Stimulated activated CD8-positive, alpha-beta memory T cell treated with anti-CD3 and anti-CD28 coated beads, Interleukin-2, amount 100 ng/mL, for 48 hours (primary cell): ENCODE data around the gene F7.
"Not testable (repeated sequence)": the region's sequence is repeated elsewhere in the genome, so short reads cannot be mapped to it uniquely, and the experiment has no call there.

Experiments
- DNase-seq, 2 donors: peaks; one replicate each; pipeline ENCODE4 v3.0.0-alpha.2; 2020; ENCODE audit warnings: low read depth in 2 of 2

Gene F7

DNA sequence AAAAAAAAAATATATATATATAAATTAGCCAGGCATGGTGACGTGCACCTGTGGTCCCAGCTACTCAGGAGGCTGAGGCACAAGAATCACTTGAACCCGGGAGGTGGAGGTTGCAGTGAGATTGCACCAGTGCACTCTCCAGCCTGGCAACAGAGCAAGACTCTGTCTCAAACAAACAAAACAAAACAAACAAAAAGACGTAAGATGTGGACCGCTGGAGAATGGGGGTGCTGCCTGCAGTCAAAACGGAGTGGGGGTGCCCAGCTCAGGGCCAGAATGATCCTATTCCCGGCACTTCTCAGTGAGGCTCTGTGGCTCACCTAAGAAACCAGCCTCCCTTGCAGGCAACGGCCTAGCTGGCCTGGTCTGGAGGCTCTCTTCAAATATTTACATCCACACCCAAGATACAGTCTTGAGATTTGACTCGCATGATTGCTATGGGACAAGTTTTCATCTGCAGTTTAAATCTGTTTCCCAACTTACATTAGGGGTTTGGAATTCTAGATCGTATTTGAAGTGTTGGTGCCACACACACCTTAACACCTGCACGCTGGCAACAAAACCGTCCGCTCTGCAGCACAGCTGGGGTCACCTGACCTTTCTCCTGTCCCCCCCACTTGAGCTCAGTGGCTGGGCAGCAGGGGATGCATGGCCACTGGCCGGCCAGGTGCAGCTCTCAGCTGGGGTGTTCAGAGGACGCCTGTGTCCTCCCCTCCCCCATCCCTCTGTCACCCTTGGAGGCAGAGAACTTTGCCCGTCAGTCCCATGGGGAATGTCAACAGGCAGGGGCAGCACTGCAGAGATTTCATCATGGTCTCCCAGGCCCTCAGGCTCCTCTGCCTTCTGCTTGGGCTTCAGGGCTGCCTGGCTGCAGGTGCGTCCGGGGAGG is at the start of gene F7:
F7 (plus strand) TSS at position 760 of the 889 bp plus-strand sequence; CDS start at position 811, 51 bp downstream.
- DNase-seq = no peak

DNA sequence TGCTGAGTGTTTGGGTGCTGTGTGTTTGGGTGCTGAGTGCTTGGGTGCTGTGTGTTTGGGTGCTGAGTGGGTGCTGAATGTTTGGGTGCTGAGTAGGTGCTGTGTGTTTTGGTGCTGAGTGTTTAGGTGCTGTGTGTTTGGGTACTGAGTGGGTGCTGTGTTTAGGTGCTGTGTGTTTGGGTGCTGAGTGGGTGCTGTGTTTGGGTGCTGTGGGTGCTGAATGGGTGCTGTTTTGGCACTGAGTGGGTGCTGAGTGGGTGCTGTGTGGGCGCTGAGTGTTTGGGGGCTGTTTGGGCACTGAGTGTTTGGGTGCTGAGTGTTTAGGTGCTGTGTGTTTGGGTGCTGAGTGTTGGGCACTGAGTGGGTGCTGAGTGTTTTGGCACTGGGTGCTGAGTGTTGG is 48.5 kb upstream of the F7 start:
- no peak for DNase-seq

DNA sequence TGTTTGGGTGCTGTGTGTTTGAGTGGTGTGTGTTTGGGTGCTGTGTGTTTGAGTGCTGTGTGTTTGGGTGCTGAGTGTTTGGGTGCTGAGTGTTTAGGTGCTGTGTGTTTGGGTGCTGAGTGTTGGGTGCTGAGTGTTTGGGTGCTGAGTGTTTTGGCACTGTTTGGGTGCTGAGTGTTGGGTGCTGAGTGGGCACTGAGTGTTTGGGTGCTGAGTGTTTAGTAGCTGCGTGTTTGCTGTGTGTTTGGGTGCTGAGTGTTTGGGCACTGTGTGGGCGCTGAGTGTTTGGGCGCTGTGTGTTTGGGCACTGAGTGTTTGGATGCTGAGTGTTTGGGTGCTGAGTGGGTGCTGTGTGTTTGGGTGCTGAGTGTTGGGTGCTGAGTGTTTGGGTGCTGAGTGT is 48.0 kb upstream of the F7 start:
- DNase-seq = not testable (repeated sequence)

DNA sequence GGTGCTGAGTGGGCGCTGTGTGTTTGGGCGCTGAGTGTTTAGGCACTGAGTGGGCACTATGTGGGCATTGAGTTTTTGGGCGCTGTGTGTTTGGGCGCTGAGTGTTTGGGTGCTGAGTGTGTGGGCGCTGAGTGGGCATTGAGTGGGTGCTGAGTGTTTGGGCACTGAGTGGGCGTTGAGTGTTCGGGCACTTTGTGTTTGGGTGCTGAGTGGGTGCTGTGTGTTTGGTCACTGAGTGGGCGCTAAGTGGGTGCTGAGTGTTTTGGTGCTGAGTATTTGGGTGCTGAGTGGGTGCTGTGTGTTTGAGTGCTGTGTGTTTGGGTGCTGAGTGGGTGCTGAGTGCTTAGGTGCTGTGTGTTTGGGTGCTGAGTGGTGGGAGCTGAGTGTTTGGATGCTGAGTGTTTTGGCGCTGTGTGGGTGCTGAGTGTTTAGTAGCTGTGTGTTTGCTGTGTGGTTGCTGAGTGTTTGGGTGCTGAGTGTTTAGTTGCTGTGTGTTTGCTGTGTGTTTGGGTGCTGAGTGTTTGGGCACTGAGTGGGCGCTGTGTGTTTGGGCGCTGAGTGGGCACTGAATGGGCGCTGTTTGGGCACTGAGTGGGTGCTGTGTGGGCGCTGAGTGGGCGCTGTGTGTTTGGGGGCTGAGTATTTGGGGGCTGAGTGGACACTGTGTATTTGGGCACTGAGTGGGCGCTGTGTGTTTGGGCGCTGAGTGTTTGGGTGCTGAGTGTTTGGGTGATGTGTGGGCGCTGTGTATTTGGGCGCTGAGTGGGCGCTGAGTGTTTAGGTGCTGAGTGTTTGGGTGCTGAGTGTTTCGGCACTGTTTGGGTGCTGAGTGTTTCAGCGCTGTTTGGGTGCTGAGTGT is 47.2 kb upstream of the F7 start:
- DNase-seq = no peak

DNA sequence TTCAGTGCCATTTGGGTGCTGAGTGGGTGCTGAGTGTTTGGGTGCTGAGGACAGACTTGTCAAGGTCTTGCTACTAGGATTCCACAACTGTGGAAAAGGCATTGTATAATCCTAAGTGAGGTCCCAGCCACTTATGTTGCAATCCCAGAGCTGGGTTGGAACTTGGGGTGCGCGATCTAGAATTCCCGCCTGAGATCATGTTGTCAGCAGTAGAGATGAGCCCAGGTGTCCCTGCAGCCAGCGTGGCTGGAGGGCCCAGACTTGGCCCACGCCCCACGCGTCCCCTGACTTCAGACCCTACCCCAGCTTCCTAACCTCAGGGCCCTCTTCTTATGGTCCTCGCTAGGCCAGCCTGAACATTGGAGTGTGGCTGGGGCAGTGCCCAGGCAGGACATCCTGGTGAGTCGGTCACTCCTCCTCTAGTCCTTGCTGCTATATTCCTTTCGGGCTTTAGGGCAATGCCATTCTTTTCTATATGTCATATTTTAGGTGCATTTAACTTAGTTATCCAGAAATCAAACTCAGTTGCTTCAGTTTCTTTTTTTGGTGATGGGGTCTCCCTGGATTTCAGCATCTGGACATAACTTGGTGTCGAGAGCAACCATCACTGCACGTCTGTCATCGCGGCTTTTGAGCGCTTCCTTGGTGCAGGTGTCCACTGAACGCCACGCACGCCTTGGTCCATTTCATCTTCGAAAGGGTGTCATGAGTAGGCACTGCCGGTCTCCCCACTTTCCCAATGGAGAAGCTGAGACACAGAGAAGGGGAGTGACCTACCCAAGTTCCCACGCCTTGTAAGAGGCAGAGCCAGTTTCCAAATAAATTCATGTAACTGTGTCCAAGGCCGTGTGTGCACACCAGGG is 46.4 kb upstream of the F7 start:
- DNase-seq = no peak

DNA sequence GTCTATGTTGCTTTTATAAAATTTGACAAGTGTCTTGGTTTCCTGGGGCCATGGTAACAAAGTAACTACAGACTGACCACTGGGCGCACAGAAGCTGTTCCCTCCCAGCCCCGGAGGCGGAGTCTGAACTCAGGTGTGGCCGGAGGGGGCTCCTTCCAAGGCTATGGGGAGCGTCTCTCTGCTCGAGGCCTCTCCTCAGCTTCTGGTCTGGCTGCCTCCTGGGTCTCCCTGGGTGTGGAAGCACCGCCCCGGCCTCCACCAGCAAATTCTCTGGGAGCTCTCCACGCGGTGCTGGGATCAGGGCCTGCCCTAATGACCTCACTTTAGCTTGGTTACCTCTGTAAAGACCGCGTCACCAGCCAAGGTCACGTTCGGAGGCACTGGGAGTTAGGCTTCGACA is 45.7 kb upstream of the F7 start:
- no peak for DNase-seq

DNA sequence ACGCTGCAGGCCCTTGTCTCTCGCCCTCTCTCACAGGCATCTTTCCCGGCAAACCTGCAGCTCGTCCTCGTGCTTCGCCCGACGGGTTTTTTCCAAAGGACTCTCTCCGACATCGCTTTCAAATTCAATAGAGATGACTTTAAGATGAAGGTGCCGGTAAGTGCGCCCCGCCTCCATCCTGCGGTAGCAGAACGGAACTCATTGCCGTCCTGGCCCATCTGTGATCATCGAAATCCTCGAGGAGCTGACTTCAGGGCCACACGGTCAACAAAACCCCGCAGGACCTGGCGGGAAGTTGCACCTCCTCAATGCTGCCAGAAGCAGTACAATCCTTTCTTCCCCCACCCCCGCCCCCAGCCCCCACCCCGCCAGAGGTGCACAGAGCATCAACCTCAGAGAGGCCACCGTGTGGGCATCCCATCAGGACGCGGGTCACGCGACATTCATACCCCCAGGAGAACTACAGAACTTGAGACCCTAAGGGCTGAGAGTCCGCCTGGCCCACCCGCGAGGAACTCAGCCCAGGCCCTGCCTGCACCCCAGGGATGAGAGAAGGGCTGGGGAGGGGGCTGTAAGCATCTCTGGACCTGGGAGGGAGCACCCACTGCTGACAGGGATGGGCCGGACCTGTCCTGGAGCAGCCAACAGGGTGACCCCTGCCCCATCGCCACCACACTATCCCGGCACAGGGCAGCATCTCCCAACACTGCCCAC is 44.9 kb upstream of the F7 start:
- DNase-seq = no peak

DNA sequence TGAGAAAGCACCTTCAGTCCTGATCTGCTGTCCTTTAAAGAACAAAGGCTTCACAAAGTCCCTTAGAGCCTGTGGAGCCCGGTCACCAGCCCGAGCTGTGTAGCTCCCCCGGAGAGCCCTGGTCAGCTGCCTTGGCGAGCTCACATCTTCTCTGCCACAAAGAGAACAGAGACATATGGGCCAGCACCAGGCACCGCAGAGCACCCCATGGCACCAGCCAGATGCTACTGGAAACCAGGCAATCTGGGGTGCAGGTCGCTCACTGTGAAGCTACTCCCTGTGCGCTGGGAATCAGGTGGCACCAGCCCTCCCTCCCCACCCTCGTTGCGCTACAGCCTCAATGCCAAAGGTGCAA is 44.3 kb upstream of the F7 start:
- DNase-seq = no peak

DNA sequence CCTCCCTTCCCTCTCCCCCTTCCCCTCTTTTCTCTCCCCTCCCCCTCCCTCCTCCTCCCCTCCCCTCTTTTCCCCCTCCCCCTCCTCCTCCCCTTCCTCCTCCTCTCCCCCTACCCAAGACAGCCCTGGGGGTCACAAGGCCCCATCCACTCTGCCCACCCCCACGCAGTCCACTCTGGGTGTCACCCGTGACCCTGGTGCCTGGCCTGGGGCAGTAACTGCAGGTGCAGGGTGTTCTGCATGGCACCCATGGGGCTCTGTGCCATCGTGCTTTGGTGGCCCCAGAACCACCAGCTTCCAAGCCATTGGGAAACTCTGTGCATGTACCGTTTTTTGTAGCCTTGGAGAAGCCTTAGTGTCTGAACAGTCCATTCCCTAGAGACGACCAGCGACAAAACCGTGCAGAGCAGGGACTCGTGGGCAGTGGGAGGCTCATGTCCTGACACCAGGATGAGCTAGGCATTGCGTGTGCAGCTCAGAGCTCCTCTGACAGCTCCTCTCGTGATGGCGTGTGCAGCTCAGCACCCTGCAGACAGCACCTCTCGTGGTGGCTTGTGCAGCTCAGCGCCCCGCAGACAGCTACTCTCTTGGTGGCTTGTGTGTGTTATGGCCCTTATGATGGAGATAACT is 43.7 kb upstream of the F7 start:
- DNase-seq = no peak

DNA sequence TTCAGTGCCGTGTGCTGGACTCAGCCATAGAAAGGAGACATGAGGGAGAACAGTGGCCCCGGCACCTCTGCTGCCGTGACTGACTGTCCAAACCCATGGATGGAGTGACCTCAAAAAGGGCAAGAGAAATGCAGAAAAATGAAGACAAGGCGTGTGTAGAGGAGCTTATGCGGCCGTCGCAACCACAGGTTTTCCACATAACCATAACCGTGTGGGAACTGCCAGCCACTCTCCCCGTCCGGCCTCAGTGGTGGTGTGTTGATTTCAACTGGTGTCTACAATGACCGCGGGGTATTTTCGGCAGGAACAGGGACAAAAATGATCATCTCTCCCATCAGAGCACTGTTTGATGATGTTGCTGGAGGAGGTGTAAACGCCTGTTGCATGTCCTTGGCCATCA is 42.9 kb upstream of the F7 start:
- DNase-seq = no peak

DNA sequence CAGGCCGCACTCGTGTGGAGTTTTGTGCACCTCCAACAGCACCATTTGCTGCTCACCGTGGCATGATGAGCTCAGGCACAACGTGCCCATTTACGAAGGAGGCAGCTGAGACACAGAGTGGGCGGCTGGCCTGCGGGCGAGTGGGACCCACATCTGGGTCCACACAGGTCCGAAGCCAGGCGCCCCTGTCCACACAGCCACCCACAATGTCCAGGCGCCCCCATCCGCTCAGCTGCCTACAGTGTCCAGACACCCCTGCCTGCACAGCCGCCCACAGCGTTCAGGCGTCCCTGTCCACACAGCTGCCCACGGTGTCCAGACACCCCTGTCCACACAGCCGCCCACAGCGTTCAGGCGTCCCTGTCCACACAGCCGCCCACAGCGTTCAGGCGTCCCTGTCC is 42.5 kb upstream of the F7 start:
- DNase-seq = no peak

DNA sequence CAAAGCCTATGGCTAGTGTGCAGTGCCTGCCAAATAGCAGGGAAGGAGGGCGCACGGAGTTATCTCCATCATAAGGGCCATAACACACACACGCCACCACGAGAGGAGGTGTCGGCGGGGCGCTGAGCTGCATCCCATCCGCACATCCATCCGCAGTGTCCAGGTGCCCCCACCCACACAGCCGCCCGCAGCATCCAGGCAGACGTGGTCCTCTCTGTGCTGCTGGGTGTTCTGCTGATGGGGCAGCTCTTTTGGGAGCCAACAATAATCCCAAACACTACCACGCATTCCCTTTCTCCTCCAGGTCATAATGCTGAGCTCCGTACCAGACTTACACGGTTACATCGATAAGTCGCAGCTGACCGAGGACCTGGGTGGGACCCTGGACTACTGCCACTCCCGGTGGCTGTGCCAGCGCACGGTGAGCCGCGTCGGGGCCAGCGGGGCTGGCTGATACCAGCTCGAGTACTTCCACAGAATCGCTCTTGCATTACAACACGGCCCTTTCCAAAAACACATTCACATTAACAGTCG is 41.5 kb upstream of the F7 start:
- no peak for DNase-seq

DNA sequence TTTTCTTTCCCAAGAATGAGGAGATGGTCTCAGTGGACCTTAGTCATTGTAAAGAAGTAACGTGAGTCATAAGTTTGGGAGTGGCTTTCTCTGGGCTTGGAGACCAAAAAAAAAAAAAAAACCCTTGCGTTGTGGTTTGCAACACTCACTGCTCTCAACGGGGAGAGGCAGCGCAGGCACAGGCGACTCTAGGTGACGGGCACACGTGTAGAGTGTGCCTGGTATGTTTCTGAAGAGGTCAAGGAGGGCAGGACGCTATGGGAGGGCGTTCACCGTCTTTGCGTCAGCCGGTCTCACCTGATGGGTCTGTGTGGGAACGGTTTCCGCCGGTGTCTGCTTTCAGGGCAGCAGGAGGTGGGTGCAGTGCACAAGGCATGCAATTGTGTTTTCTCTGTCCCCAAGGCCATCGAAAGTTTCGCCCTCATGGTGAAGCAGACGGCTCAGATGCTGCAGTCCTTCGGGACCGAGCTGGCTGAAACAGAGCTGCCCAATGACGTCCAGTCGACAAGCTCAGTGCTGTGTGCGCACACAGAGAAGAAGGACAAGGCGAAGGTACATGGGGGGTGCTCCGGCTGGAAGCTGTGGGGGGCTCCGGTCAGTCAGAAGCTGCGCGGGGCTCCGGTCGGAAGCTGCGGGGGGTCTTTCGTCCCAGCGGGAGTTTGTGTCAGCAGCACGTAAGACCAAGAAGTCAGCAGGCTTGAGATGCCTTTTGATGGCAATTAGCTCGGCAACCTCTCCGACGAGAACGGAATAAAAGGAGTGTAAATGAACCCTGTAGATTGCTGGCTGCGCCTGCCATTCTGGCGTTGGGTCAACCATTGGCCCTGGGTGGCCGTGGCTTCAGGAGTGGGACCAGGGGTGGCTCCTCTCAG is 40.8 kb upstream of the F7 start:
- no peak for DNase-seq

DNA sequence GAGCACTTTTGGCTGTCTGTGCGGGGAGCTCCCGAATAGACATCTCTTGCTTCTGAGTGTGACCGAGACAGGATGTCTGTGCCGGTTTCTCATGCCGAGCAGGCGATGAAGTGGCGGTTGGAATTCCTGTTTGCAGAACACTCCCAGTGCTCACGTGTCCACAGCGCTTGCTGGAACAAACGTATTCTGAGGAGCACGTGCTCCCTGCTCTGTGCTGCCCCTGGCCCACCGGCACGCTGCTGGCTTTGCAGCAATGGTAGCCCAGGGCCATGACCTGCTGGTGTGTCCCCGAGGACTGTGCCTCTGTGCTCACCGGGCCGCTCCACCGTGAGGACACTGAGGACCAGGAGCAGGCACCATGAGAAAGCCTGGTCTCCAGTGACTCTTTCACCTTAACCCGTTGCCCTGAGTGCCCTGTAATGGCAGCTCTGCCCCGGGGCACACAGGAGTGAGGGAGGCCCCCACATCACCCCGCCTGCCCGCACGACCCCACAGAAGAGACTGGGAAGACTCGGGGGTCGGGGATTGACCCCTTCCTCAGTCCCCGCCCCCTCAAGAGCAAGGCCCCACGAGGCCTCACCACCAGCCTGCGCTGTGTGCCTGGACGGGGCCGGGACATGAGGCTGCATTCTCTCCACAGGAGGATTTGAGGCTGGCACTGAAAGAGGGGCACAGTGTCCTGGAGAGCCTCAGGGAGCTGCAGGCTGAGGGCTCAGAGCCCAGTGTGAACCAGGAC is 40.0 kb upstream of the F7 start:
- DNase-seq = no peak

DNA sequence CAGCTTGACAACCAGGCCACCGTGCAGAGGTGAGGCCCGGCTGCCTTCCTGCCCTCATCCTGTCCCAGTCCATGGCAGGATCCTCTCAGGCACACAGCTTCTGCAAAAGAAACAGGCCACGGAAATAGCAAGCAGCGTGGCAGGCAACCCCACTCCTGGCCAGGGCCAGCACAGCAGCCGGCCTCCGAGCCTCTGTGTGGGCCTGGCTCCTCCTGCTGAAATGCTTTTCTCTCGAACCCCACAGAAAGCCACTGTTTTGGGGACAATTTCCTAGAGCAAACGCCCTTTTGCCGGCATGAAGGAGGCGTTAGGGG is 39.5 kb upstream of the F7 start:
- no peak for DNase-seq

DNA sequence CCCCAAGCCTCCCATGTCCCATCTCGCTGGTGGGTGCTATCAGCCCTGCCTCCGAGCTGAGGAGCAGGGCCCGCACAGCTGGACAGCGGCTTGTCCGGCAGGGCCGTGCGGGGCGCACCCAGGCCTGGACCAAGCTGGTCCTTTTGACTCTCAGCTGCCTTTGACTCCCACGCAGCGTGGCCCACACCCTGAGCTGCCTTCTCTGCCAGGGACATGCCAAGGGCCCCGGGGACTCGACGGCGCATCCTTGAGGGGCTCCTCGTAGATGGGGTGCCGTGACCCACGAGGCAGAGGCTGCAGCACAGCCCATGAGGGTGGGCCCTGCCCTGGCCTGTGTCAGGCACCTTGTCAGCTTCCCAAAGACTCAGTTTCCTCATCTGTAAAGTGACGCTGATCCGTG is 38.8 kb upstream of the F7 start:
- DNase-seq = no peak

DNA sequence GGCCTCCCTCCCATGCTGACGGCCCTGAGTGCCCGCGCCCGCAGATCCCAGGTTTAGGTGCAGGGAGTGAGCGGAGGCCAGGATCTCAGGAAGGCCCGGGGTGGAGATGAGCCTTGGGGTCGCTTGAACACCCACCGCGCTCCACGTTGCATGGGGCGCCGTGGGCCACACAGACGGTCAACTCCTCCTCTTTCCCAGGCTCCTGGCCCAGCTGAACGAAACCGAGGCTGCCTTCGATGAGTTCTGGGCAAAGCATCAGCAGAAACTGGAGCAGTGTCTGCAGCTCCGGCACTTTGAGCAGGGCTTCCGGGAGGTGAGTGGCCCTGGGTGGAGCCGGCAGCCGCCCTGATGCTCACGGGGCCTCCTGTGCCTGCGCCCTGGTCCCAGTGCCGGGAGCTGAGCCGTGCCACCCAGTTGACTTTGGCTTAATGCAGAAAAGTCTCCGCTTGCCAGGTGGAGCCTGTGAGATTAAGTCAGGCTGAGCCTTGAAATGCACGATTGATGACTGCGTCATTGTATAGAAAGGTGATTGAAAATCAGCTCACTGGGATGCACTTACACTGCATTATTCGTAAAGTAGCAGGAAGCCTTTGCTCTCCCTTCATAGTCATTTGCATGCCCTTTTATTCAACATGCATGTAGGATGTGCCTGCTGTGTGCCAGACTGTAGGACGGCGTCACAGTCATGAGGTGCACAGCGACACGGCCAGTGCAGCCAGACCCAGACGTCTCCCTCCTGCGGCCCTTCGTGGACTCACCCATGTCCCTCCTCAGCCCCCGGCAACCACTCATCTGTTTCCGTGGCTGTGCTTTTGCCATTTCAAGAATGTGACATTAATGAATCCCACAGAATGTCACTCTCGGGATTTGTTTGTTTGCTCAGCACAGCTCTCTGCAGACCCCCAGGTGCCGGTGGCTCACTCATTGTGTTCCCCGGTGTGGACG is 35.5 kb upstream of the F7 start:
- DNase-seq = no peak

DNA sequence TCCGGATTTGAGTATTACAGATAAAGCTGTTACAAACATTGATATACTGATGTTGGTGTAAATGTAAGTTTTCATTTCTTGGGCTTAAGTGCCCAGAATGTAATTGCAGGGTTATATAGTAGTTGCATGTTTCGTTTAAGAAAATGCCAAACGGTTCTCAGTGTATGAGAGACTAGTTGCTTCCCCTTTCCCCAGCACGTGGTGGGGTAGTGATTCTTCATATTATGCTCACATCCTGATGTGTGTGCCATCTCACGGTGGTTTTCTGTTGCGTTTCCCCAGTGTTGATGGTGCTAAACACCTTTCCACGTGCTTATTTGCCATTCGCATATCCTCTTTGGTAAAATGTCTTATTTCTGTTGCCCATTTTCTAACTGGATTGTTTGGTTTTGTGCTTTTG is 34.7 kb upstream of the F7 start:
- DNase-seq = no peak
